RCC 7860 (cell line): ENCODE measurements around the gene ASTN2.

Source experiments
- DNase-seq: peaks from one replicate; pipeline ENCODE4 v3.0.0-alpha.2; 2015; ENCODE audit warnings: low spot score
- FAIRE-seq: peaks from 2 replicates; lab custom pipeline; 2012; peaks lifted over from hg19 to GRCh38; lab: Jason Lieb, UNC

The ASTN2 gene

GRCh38 chr9:116990592-116990991 is 424.3 kb downstream of the ASTN2 start:
- no peak for DNase-seq
- no peak for FAIRE-seq

- DNase-seq, result no peak
- FAIRE-seq, result no peak
Measured at GRCh38 chr9:116987721-116988485, 427.0 kb downstream of the ASTN2 start.

DNA sequence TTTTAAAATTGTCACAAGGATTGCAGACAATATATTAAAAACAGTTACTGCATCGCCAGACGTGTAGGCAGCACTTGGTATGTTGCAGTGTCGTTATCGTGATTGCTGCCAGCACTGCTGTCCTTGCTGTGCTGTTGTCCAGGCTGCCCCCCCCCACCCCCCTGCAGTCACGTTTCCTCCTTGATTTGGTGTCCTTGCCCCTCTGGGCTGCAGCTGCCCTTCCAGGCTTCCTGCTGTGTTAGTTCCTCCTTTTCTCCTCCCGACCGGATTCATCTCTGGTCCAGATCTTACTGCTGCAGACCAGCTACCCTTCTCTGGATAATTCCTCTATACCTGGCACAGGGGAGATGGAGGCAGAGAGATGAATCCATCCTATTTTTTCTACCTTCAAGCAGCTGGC is 428.8 kb downstream of the ASTN2 start:
- FAIRE-seq (no peak), DNase-seq (no peak)

DNA sequence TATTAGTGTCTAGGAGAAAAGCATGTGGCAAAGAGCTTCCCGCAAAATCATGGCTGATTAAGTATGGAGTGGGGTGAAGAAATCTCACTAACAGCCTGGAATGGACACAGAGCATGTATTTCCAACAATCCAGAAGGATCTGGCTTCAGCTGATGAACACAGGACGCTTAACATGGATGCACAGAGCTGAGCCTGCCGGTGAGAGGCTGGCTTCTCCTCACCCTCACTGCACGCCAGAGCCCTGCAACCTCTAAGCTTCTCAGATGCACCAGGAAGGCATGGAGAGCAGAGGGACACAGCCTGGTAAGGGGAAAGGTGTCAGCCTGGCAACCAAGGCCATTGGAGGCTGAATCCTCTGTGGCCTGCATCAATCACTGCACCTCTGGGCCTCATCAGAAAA is 429.3 kb downstream of the ASTN2 start:
- DNase-seq (no peak), FAIRE-seq (no peak)

- no peak for FAIRE-seq
- DNase-seq, result no peak
Measured at GRCh38 chr9:116984111-116984510, 430.7 kb downstream of the ASTN2 start.

DNA sequence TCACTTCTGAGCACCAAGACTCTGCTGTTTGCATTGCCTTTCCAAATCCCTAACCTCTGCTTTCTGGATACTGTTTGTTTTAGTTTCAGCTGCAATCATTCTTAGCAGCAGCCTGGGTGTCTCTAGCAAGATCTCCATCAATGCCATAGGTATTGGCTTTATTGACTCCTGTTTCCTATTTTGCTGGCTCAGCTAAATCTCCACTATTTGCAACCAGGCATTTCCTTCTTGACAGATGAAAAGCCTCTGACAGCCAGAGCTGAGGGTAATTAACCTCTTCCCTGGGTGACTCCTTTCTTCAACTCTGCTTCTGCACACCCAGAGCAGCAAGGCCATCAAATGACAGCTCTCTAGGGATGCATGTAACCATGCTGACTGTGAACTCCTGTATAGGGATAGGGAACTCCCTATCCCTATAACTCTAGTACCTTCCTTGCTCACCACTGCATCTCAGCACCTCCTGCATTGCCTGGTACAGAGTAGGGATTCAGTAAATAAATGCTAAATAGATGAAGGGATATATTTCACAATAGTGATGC is 434.2 kb downstream of the ASTN2 start:
- no peak for FAIRE-seq

DNA sequence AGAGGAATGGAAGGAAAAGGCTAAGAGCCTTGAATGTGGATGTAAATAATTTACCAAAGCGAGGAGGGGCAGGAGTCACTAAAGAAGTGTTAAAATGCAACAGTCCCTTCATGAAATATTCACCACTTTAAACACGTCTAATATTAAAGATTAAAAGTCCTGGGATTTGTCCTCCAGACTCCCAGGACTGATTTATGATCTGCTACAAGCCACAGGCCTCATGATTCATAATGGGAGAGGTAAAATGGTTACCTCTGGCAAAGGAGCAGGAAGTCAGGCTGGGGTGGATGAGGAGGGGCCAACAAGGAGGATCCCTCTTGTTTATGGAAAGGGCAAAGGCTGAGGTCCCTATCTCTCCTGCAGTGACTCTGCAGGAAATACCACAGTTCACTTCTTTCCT is 435.4 kb downstream of the ASTN2 start:
- peak; percentile 99 for FAIRE-seq
- DNase-seq, result peak; percentile 96

More for the DNA sequence above, 434.2 kb downstream of the ASTN2 start:
- DNase-seq, result no peak

DNA sequence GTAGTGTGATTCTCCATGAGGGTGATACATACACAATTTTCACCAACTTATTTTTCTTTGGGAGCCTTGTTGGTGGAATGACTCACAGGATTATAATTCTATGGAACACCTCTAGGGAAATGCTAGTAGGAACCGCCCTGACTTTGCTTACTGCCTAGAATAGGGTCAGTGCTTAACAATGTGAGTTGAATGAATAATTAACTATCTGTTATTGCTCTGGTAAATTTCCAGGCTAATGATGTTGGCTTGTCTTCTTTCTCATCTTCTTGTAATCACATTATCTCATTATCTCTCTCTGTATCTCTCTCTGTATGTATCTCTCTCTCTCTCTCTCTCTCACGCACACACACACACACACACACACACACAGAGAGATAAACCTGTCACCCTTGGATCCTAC is 436.7 kb downstream of the ASTN2 start:
- DNase-seq (peak; percentile 94), FAIRE-seq (no peak)

DNA sequence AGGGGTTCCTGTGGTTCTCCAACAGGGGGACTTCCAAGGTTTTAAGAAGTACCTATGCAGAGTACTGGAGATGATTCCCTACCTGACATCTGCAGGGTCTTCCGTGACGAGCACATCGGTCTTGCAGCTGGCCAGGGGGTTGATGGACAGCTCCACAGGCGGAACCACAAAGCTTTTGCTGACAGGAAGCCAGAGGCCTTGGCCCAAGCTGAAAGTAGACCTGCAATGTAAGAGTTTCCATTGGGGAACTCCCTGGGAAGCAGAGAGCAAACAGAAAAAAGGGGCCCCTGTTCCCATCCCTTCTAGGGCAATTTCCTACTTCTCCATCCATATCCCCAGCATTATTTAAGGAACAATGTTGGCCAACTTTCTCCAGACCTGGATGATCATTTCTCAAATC is 439.7 kb downstream of the ASTN2 start:
- FAIRE-seq (no peak), DNase-seq (no peak)

- FAIRE-seq (no peak), DNase-seq (no peak)
Measured at GRCh38 chr9:116966199-116966598, 448.7 kb downstream of the ASTN2 start.

GRCh38 chr9:116964258-116964657 is 450.6 kb downstream of the ASTN2 start:
- DNase-seq, result no peak
- no peak for FAIRE-seq

DNA sequence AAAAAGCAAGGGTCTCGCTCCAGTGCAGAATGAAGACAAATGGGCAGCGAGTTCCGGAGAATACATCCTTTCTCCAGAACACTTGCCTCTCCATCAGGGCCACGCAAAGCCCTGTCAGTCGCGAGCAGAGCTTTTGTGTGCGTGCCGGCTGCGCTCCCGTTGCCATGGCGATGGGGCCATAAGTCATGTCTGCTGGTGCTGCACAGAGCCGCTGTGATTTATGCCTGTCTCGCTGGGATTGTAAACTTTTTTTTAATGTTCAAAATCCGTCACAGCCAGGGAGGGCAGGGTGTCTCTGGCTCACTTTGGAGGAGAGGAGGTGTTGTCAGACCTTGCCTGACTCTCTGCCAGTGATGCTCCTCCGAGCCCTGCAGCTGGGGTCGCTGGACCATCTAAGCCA is 455.0 kb downstream of the ASTN2 start:
- FAIRE-seq, result no peak
- no peak for DNase-seq

DNA sequence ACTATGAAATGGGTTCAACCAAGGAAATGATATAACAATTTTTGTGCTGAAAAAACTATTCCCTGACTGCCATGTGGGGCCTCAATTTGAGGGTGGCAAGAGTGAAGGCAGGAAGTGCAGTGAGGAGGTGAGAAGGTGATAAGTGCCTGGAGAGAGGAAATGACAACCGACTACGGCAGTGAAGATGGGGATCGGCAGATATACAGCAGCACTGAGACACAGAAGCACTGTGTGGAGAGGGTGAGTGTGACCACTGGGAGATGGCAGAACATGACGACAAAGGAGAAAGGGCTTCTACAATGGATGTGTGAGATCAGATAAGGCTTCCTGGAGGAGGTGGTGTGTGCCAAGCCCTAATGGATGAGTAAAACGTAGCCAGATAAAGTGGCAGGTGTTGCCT is 456.0 kb downstream of the ASTN2 start:
- no peak for DNase-seq
- no peak for FAIRE-seq

DNA sequence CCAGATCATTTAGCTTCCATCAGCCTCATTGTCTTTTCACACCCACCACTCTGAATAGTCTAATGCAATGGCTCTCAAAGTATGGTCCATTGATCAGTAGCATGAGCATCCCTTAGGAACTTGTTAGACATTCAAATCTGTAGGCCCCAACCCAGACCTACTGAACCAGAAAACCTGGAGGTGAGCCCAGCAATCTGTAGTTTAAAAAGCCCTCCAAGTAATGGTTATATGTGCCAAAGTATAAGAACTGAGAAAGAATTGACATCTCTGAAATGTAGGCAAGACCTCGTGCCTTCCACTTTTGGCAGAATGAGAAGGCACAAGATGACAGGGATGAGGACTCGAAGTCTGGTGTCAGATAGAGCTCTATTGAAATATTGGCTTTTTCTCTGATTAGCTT is 460.1 kb downstream of the ASTN2 start:
- FAIRE-seq (no peak), DNase-seq (no peak)

DNA sequence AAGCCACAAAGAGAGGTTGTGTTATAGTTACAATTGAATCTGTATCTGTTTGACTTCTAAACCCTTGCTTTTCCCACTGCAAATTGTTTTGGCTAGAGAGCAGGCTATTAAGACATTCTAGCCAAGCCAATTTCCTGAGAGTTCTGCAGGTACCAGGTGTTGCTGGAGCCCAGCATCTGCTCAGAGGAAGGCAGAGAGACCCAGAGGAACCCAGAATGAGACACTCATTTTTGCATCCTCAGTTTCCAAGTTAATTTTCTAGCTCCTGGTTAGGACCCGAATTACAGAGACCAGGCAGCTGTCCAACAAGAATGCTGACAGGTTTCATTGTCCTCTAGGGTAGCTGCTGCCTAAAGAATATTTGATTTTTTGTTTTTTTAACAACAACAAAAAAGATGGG is 461.6 kb downstream of the ASTN2 start:
- FAIRE-seq, result no peak
- no peak for DNase-seq

- no peak for FAIRE-seq
Measured at GRCh38 chr9:116952436-116952810, 462.4 kb downstream of the ASTN2 start.

GRCh38 chr9:116951588-116952435 is 463.0 kb downstream of the ASTN2 start:
- FAIRE-seq, result peak; percentile 95

More at GRCh38 chr9:116952436-116952810, 462.4 kb downstream of the ASTN2 start:
- peak; percentile 78 for DNase-seq

GRCh38 chr9:116945817-116946216 is 469.0 kb downstream of the ASTN2 start:
- FAIRE-seq (no peak), DNase-seq (no peak)

More at GRCh38 chr9:116951588-116952435, 463.0 kb downstream of the ASTN2 start:
- peak; percentile 95 for DNase-seq

GRCh38 chr9:116944714-116945534 is 469.9 kb downstream of the ASTN2 start:
- FAIRE-seq (no peak), DNase-seq (peak; percentile 13)

DNA sequence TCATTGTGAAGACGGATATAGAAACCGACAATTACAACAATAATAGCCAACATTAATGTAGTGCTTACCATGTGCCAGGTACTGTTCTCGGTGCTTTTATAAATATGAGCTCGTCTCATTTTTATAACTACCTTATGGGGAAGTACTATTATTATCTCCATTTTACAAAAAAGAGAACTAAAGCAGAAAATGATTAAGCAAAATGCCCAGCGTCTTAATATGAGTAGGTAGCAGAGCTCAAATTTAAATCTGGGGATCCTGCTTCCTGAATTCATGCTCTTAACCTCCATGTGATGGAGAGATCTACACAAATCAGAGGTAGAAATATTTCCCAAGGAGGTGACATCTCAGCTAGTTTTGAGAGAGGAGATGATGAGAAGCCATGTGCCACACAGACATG is 470.9 kb downstream of the ASTN2 start:
- no peak for FAIRE-seq
- no peak for DNase-seq

DNA sequence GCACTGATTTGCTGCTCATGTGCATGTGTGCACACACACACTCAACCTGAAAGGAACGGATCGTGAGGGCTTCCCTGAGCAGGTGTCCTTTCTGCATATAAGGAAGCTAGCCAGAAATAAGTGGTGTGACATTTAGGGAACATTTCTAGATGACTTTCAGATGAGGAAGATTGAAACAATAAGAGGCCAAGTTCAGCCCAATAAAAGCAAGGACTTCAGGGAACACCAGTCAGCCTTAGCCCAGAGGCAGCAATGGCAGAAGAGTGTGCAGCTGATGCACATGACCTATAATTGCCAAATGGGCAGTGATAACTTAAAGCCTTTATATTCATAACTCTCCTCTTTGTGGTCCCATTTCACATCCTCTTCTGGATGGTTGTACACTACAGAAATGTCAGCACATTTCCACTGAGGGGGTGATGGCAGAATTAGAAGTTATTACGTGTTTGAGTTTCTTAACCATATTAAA is 472.2 kb downstream of the ASTN2 start:
- no peak for DNase-seq
- FAIRE-seq, result no peak
